Panc1 (cell line): ENCODE data around the gene LYRM4. TPM values are rescaled to one million over a fixed set of nuclear protein-coding genes. Genes with fewer than 3 reads are reported as not detected.

Experiments used
- ATAC-seq: fragments of 200-7000 bp; cut with Tn5 transposase; 2 replicates; pipeline ENCODE4 v1.9.1; 2020; ENCODE audit warnings: mild to moderate bottlenecking, moderate library complexity
- BruUV-seq: library from RNA; stranded (reverse); fragments of 400-500 nt; replicated peaks from 2 replicates; lab custom pipeline; 2021; lab: Mats Ljungman, UMichigan
- CTCF ChIA-PET: fragments of 300-600 bp; sonication (Branson Sonifier 250); formaldehyde crosslinking; loops from one replicate; lab custom pipeline; 2022; ENCODE audit warnings: antibody characterized with exemption; lab: Charles Lee
- POLR2A ChIA-PET: fragments of 300-600 bp; sonication (Branson Sonifier 250); formaldehyde crosslinking; loops from one replicate; lab custom pipeline; 2022; ENCODE audit warnings: antibody characterized with exemption; lab: Charles Lee
- DNase-seq: peaks from one replicate; pipeline ENCODE4 v3.0.0-alpha.2; 2010; ENCODE audit warnings: low read depth, low spot score
- H3K27ac ChIP-seq: 2 replicates; pipeline ENCODE4 v1.5.1; 2011; ENCODE audit warnings: mild to moderate bottlenecking, low read length, inconsistent platforms
- H3K27me3 ChIP-seq: fragments of 200-500 bp; sonication (Bioruptor generic); 2 replicates; pipeline ENCODE4 v1.6.0; 2014; ENCODE audit warnings: low read length, inconsistent platforms; ENCODE audit not compliant: control insufficient read depth, insufficient read depth
- H3K36me3 ChIP-seq: fragments of 200-500 bp; sonication (Bioruptor generic); 2 replicates; pipeline ENCODE4 v1.5.1; 2014; ENCODE audit warnings: inconsistent platforms, mild to moderate bottlenecking, low read length, moderate library complexity; ENCODE audit not compliant: control insufficient read depth, insufficient read depth
- H3K4me1 ChIP-seq: 2 replicates; pipeline ENCODE4 v1.5.1; 2011; ENCODE audit warnings: inconsistent platforms, mild to moderate bottlenecking, low read length, moderate library complexity; ENCODE audit not compliant: control insufficient read depth, insufficient read depth
- H3K4me3 ChIP-seq, 2 experiments: 2 replicates each; pipeline ENCODE4 v1.5.1; 2011 to 2012; ENCODE audit warnings: low read depth in 2 of 2, low read length in 2 of 2, mild to moderate bottlenecking in 2 of 2, inconsistent platforms in 1 of 2, moderate library complexity in 1 of 2
- H3K9me3 ChIP-seq: fragments of 200-500 bp; sonication (Bioruptor generic); 2 replicates; pipeline ENCODE4 v1.5.1; 2014; ENCODE audit warnings: low read depth, mild to moderate bottlenecking, inconsistent platforms, low read length, moderate library complexity; ENCODE audit not compliant: control insufficient read depth, insufficient read depth
- CTCF ChIP-seq: fragments of 450-650 bp; IDR thresholded peaks from 2 replicates; pipeline ENCODE4 v1.5.1; 2017; ENCODE audit warnings: mild to moderate bottlenecking
- POLR2AphosphoS5 ChIP-seq: IDR thresholded peaks from 2 replicates; pipeline ENCODE4 v1.6.1; 2012; ENCODE audit warnings: mild to moderate bottlenecking, low read depth, low read length, moderate library complexity
- REST ChIP-seq, 2 experiments: IDR thresholded peaks; 2 replicates each; pipeline ENCODE4 v1.6.1; 2011 to 2012; ENCODE audit warnings: low read depth in 2 of 2, control low read depth in 1 of 2, low read length in 1 of 2, mild to moderate bottlenecking in 1 of 2, moderate library complexity in 1 of 2; ENCODE audit not compliant: insufficient read depth in 1 of 2
- SIN3A ChIP-seq: IDR thresholded peaks from 2 replicates; pipeline ENCODE4 v1.6.1; 2012; ENCODE audit warnings: low read depth, mild to moderate bottlenecking, low read length, moderate library complexity, borderline replicate concordance; ENCODE audit not compliant: insufficient read depth
- TCF7L2 ChIP-seq: IDR thresholded peaks from 2 replicates; pipeline ENCODE4 v1.6.1; 2011; ENCODE audit warnings: mild to moderate bottlenecking, low read depth, low read length, inconsistent platforms
- in situ Hi-C: cut with HindIII; loops from 2 replicates; pipeline ENCODE4 v1.10.0; 2016; ENCODE audit warnings: low sequenced_read_pairs, low pct_unique_long_range_greater_than_20kb
- intact Hi-C: fragments of 100-400 bp; cut with micrococcal nuclease; formaldehyde crosslinking; loops from one replicate; pipeline ENCODE4 v1.10.0; 2022; ENCODE audit not compliant: unreplicated experiment
- total RNA-seq: library from RNA; stranded (reverse); gene quantifications from one replicate; pipeline ENCODE4 v1.2.1, GENCODE V29; 2021; ENCODE audit not compliant: unreplicated experiment

The LYRM4 gene
- total RNA-seq, 1 experiment from 2014 or later, result 27.4 TPM

- no TSS peak for BruUV-seq
- Histone ChIP-seq H3K9me3 (no peaks in the 10 kb centered on the region), H3K36me3 (no peaks in the 10 kb centered on the region), H3K4me3 (no peak overlapping the region), H3K27ac (no peak overlapping the region), H3K4me1 (no peaks in the 10 kb centered on the region), H3K27me3 (no peaks in the 10 kb centered on the region)
- ChIA-PET POLR2A (no interaction called here), CTCF (no interaction called here)
- no peak for DNase-seq
- no peak for ATAC-seq
- intact Hi-C loops, result no loop called here
- in situ Hi-C loops, result no loop called here
- TF ChIP-seq REST (IDR thresholded peaks at IDR 0.05; ENCODE audit: insufficient read depth in 1 of 2, low read depth in 2 of 2, low read length in 1 of 2) (no peak), CTCF (no peak)
Observed at GRCh38 chr6:5172041-5172653, 88.6 kb downstream of the LYRM4 start.

- H3K4me1 ChIP-seq, result no peaks in the 10 kb centered on the region
- H3K27ac ChIP-seq, result no peak overlapping the region
- ChIA-PET CTCF (no interaction called here), POLR2A (no interaction called here)
- no peaks in the 10 kb centered on the region for H3K36me3 ChIP-seq
- H3K27me3 ChIP-seq, result no peaks in the 10 kb centered on the region
- in situ Hi-C loops, result no loop called here
- no TSS peak for BruUV-seq
- no peak for ATAC-seq
- DNase-seq, result no peak
- H3K9me3 ChIP-seq, result no peaks in the 10 kb centered on the region
- no peak overlapping the region for H3K4me3 ChIP-seq
- intact Hi-C loops, result no loop called here
- TF ChIP-seq SIN3A (no peak), REST (IDR thresholded peaks at IDR 0.05; ENCODE audit: insufficient read depth in 1 of 2, low read depth in 2 of 2, low read length in 1 of 2) (no peak), CTCF (no peak), TCF7L2 (no peak), POLR2AphosphoS5 (no peak)
Observed at GRCh38 chr6:5167501-5167900, 93.2 kb downstream of the LYRM4 start.
